Putamen (tissue), 1 donor: Measurements from ENCODE around the gene AMER2.

Experiments
- DNase-seq: peaks from one replicate; pipeline ENCODE4 v3.0.0-alpha.2; 2016; ENCODE audit warnings: low spot score

AMER2 gene

GRCh38 chr13:25149711-25150110 is 22.4 kb downstream of the AMER2 start:
- DNase-seq: no peak

- no peak for DNase-seq
These were observed 23.7 kb downstream of the AMER2 start for GRCh38 chr13:25148402-25148771.

GRCh38 chr13:25147638-25148401 is 24.3 kb downstream of the AMER2 start:
- DNase-seq: no peak

- no peak for DNase-seq
These were observed 28.4 kb downstream of the AMER2 start for GRCh38 chr13:25143706-25144105.

GRCh38 chr13:25141042-25141441 is 31.0 kb downstream of the AMER2 start:
- no peak for DNase-seq

- DNase-seq: no peak
These were observed 34.3 kb downstream of the AMER2 start for GRCh38 chr13:25137788-25138115.

- DNase-seq: peak; percentile 58
These were observed 35.0 kb downstream of the AMER2 start for GRCh38 chr13:25136880-25137787.

GRCh38 chr13:25135896-25136295 is 36.2 kb downstream of the AMER2 start:
- DNase-seq: no peak

- DNase-seq: no peak
These were observed 39.2 kb downstream of the AMER2 start for GRCh38 chr13:25132751-25133390.

- no peak for DNase-seq
These were observed 40.1 kb downstream of the AMER2 start for GRCh38 chr13:25131881-25132420.

GRCh38 chr13:25130944-25131343 is 41.1 kb downstream of the AMER2 start:
- DNase-seq: no peak

- no peak for DNase-seq
These were observed 53.6 kb downstream of the AMER2 start for GRCh38 chr13:25118378-25118905.

GRCh38 chr13:25117312-25117711 is 54.8 kb downstream of the AMER2 start:
- no peak for DNase-seq

GRCh38 chr13:25116044-25116443 is 56.0 kb downstream of the AMER2 start:
- no peak for DNase-seq

GRCh38 chr13:25114220-25114619 is 57.9 kb downstream of the AMER2 start:
- DNase-seq: peak; percentile 88

GRCh38 chr13:25112695-25113255 is 59.3 kb downstream of the AMER2 start:
- no peak for DNase-seq
